C4-2B (cell line): Measurements from ENCODE around the gene ZBTB22.

Source experiments
- ZFX ChIP-seq: fragments of 450-650 bp; IDR thresholded peaks from 2 replicates; pipeline ENCODE4 v1.6.1; 2017
- TF ChIP-seq, protein P1 (sequence below): fragments of 450-650 bp; conservative IDR thresholded peaks from 2 replicates; pipeline ENCODE4 v1.5.1; 2017; ENCODE audit warnings: mild to moderate bottlenecking

DNA sequence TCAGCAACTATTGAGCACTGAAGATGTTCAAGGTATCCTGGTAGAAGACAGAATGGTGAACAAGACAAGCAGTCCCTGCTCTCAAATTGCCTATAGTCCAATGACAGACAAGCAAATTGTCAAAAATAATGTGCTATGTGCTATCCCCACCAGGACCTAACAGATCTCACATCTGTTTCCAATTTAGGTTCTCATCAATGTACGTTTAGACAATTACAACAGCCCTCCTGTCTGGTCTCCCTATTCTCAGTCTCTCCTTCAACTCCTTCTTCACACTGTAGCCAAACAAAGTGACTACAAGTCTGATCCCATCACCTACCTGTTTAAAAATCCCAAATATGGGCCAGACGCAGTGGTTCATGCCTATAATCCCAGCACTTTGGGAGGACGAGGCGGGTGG, 11.2 kb downstream of the ZBTB22 start:
- TF ChIP-seq, protein P1, sequence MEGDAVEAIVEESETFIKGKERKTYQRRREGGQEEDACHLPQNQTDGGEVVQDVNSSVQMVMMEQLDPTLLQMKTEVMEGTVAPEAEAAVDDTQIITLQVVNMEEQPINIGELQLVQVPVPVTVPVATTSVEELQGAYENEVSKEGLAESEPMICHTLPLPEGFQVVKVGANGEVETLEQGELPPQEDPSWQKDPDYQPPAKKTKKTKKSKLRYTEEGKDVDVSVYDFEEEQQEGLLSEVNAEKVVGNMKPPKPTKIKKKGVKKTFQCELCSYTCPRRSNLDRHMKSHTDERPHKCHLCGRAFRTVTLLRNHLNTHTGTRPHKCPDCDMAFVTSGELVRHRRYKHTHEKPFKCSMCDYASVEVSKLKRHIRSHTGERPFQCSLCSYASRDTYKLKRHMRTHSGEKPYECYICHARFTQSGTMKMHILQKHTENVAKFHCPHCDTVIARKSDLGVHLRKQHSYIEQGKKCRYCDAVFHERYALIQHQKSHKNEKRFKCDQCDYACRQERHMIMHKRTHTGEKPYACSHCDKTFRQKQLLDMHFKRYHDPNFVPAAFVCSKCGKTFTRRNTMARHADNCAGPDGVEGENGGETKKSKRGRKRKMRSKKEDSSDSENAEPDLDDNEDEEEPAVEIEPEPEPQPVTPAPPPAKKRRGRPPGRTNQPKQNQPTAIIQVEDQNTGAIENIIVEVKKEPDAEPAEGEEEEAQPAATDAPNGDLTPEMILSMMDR = no peak
- no peak for TF ChIP-seq ZFX
